Activated CD4-positive, alpha-beta T cell treated with anti-CD3 and anti-CD28 coated beads for 1 hour (primary cell): Measurements from ENCODE around the gene MYO9B.

ENCODE experiments used
- DNase-seq: peaks from one replicate; pipeline ENCODE4 v3.0.0-alpha.2; 2020

The MYO9B gene

DNA sequence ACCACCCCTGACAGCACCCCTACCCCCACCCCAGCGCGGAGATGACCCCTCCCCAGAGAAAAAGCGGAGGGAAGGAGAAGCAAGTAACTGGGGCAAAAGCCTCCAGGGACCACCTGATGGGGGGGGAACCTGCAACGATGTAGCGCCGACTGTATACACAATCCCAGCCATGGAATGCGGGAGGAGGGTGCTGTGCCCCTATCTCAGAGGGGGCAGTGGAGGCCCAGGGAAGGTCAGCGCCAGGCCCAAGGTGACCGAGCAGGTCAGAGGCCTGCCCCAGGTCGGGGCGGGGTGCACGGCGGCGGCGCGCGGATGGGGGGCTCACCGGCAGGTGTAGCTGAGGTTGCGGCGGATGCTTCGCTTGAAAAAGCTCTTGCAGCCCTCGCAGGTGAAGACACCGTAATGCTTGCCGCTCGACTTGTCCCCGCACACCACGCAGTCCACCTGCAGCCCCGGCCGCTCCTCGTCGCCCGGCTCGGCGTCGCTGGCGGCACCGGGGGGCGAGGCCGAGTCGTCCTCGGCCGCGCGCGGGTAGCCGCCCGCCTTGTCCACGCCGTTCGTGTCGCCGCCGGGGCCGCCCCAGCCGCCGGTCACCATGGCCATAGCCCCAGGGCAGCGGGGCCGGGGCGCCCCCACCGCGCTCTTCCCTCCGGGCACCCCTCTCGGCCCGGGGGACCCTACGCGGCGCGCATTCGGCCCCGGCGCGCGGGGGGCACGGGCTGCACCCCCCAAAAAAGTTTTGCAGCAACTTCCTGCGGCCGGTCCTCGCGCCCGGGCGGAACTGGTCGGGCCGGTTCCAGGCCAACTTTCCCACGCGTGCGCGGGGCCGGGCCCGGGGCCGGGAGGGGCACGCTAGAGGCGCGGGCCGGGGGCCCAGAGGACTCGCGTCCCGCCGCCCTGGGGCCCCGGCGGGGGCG is 169.3 kb downstream of the MYO9B start:
- no peak for DNase-seq

DNA sequence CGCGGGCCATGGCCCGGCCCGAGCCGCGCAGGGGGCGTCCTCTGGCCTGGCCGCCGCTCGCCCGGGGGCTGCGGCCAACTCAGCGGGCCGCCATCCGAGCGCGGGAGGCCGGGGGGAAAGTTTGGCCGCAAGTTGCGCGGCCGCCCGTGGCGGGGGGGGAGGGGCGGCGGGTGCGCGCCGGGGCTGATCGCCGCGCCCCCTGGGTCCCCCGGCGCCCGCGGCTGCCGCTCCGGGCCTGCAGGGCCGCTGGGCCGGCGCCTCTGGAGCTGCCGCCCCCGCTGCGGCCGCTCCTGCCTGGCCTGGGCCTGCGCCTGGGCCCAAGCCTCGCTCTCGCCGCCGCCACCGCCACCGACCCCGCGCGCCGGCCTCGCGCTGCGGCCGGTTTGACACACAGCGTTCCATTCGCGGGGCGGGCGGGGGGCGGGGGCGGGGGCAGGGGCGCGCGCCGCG is 170.0 kb downstream of the MYO9B start, which contains the start of gene NR2F6:
Gene NR2F6, minus strand, starts transcription at position 385 of the 450 bp plus-strand sequence. CDS start 699 bp downstream, outside the sequence.
- no peak for DNase-seq

DNA sequence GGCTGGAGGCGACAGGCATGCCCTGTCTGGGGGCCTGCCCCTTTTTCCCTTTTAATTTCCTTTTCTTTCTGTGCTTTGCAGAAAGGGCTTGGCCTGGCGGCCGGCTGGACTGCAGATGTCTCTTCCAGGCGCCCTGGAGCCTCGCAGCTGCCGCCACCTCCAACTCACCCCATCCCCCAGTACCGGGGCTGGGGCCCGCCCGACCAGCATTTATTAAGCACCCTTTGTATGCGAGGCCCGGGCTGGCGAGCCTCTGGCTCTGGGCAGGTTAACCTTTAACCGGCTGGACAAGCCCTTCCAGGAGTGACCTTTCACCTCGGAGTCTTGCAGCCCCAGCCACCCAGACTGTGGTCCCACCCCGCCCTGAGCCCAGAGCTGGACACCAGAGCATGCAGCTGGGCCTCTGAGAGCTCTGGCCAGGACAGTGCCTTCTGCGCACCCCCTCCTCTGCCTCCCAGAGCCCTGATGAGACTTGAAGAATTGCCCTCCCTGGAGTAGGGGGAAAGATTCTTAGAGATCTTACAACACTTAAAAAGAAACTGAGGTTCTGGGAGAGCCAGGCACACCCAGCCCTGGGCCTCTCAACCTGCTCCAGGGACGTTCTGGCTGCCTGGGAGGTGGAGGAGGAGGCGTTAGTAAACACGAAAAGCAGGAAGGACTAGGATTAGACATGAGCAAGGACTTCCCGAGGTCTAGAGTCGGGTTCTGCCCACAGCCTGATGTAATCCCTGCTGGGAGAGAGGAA is 171.3 kb downstream of the MYO9B start:
- DNase-seq, result no peak

DNA sequence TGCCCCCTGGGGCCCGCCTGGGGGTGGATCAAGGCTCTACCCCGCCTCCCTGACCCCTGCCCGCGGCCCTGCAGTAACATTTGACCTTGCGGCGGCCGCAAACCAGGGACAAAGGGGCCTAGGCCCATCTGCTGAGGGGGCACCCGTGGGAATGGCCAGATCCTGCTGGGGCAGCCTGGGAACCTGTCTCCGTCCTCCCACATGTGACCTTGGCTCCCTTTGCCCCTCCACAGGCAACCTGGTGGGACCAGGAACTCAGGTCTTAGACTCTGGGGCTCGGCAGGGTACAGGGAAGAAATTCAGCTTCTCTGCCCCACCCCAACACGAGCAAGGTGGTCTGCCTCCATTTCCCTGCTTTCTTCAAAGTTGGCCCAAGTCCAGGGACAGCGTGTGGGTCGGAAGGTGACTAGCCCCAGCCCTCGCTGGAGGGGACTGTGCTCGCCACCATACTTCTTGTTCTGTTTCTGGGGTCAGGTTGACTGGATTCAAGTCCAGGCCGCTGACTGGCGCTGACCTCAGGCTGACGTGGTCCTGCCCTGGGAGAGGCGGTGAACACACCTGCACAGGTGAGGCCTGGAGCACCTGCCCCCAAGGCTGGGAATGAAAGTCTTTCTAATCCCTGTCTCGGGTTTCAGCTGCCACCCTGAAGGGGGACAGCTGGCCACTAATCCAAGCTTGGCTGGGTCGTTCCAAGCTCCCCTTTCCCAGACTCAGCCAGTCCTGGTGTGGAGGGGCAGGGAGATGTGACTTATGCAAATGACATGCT is 172.6 kb downstream of the MYO9B start:
- no peak for DNase-seq

DNA sequence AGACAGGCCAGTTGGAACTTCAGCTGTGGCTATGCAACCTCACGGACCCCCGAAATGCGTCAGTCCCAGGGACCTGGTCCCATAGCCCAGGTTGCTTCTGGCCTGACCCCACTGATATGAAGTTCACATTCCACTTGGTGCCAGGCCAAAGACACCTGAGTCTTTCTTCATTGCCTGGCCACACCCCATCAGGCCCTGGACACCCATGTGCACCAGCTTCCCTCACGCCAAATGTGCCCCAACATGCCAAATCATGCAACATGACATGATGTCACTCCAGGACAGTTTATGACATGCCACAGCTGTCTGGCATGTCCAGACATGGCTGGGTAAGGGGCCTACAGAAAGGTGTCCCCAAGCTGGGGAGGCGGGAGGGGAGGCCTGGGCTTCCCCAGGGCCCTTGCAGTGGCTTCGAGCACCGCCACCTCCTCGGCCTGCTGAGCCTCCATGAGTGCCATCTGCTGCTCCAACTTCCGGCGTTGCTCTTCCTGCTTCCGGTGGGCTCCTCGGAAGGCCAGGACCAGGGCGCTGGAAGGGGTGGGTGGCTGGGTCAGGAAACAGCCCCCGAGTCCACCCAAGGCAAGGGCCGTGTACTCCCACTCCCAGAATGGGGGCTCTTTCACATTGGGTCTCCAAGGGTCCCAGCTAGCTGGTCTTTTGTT is 174.4 kb downstream of the MYO9B start:
- no peak for DNase-seq

DNA sequence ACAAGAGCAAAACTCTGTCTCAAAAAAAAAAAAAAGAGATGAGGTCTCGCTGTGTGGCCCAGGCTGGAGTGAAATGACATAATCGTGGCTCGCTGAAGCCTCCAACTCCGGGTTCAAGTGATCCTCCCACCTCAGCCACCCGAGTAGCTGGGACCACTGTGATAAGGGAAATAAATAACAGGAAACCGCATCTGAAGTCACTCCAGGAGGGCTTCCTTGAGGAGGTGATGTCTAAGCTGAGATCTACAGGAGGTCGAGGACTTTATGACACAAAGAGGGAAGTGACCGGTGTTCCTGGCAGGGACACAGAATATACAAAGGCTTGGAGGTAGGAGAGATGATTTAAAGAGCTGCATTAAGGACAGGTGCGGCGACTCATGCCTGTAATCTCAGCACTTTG is 179.1 kb downstream of the MYO9B start:
- DNase-seq, result no peak

DNA sequence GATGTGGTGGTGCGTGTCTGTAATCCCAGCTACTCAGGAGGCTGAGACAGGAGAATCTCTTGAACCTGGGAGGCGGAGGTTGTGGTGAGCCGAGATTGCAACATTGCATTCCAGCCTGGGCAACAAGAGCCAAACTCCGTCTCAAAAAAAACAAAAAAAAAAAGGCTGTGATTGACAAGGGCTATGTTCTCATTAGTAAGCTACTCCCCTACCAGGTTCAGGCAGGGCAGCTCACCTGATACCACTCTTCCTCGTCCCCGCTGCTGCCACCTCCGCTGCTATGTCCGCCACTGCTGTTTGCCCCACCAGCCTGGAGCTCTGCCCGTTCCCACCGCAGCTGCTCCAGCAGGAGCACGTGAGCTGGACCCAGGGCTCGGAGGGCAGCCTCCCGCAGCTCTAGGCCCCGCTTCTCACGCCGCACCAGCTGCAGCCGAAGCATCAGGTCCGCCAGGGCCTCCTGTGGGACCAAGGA is 179.6 kb downstream of the MYO9B start:
- DNase-seq, result no peak

DNA sequence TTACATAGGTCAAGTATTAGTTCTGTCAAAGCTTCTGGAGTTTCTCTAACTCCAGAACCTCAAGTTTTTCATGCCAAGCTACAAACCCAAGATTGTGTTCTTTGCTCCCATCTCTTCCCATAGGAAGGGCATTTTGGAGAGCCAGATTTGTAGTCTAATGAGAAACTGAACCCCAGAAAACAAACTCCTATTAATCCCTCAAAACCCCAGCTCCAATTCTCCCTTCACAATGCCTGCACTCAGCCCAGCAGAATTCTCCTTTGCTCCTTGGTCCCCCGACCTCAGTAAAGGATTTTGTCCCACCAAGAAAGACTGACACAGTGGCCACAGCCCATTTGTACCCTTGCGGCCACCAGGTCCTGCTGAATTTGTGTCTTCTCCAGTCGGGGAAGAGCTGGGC is 180.6 kb downstream of the MYO9B start:
- no peak for DNase-seq

DNA sequence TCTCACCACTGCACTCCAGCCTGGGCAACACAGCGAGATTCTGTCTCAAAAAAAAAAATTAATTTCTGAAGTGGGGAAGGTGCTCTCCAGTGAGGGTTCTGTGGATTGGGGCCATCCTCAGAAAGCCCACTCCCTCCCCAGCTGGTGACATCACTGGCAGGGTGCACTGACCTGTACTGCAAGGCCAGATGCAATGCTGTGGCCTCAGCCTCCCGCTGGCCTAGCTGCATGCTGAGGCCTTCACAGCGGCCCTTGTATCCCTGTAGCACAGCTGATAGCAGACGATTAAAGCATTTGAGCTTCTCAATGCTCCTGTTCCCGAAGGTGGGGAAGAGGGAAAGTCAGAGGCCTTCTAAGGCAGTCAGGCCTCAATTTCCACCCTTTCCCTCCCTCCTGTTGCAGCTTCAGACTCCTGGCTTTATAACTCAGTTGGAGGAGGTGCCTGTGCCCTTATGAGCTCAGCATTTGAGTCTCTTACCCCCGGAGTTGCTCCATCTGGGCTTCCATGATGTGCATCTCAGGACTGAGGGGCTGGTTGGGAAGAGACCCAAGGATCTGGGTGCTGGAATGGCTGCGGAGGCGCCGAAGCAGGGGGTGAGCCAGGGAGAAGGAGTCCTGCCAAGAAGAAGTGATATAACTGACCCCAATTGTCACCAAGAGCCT is 183.7 kb downstream of the MYO9B start:
- DNase-seq, result no peak

DNA sequence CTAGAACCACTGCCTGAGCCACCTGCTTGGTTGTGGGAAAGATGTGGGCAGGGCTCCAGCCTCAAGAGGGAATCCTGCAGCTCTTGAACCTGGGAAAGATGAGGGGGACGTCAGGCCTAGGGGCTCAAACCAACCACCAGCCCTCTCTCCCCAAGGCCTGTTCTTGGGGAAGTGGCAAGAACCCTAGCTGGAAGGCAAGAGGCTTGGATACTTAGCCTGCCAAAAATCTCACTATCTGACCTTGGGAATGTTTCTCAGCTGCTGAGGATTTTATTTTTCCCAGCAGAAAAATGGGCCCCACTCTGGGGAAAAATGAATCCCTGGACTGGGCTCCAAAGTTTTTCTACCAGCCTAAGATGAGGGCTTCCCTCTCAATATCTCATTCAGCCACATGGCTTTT is 184.4 kb downstream of the MYO9B start:
- DNase-seq, result no peak

DNA sequence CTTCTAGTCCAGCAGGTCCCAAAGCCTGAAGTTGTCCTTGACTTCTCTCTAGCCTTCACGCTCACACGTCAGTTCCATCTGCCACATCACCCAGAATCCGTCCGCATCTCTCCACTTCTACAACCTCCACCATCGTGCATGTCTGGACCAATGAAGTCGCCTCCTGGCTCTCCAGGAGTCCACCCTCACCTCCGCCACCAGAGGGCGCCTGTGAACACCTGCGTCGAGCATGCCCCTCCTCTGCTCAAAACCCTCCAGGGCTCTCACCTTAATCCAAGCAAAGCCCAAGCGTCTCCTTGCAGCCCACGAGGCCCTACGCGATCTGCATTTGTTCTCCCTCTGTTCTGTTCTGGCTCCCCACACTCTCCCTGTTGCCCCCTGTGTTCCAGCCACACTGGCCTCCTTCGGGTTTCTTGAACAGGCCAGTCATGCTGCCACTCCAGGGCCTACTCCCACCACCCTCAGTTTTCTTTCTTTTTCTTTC is 185.3 kb downstream of the MYO9B start:
- peak; percentile 84 for DNase-seq

DNA sequence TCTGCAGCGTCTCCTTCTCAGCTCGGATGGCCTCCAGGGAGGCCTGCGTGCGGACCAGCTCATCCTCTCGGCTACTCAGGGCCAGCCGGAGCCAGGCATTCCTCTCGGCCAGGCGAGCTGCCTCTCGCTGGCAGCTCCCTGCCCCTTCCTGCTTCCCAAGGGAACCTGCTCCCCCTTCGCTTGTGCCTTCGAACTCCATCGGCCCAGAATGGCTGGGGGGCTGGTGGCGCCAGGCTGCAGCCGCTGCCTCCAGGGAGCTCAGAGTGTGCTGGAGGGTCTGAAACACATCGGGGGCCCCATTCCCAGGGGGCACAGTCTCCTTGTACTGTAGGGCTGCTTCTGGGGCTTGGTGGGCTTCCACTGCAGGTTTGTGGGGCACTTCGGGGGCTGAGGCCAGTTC is 187.0 kb downstream of the MYO9B start:
- DNase-seq, result no peak
